Measurements from ENCODE around the gene TYW3.
"Not testable (repeated sequence)": the region's sequence is repeated elsewhere in the genome, so short reads cannot be mapped to it uniquely, and the experiment has no call there.

The TYW3 gene

GRCh38 chr1:74731399-74732052 lies 1.4 kb upstream of the TYW3 start:
- no peak for DNase-seq (ENCODE audit: low read depth)

GRCh38 chr1:74732071-74732946 lies 643 bp upstream of the TYW3 start:
- DNase-seq (ENCODE audit: low read depth), result not testable (repeated sequence)

GRCh38 chr1:74733604-74734484 lies 892 bp downstream of the TYW3 start:
- no peak for DNase-seq (ENCODE audit: low read depth)

GRCh38 chr1:74737333-74737732 lies 4.4 kb downstream of the TYW3 start:
- DNase-seq (ENCODE audit: low read depth), result no peak

GRCh38 chr1:74740307-74740980 lies 7.5 kb downstream of the TYW3 start:
- not testable (repeated sequence) for DNase-seq (ENCODE audit: low read depth)

GRCh38 chr1:74745247-74745646 lies 12.3 kb downstream of the TYW3 start:
- DNase-seq (ENCODE audit: low read depth), result not testable (repeated sequence)

- no peak for DNase-seq (ENCODE audit: low read depth)
Observed at GRCh38 chr1:74748960-74749359, 16.0 kb downstream of the TYW3 start.

- no peak for DNase-seq (ENCODE audit: low read depth)
Observed at GRCh38 chr1:74753104-74753503, 20.2 kb downstream of the TYW3 start.

GRCh38 chr1:74755475-74755874 lies 22.5 kb downstream of the TYW3 start:
- DNase-seq (ENCODE audit: low read depth), result no peak

- not testable (repeated sequence) for DNase-seq (ENCODE audit: low read depth)
Observed at GRCh38 chr1:74756650-74757049, 23.7 kb downstream of the TYW3 start.

- DNase-seq (ENCODE audit: low read depth), result no peak
Observed at GRCh38 chr1:74763807-74764206, 30.9 kb downstream of the TYW3 start.

GRCh38 chr1:74766579-74766978 lies 33.6 kb downstream of the TYW3 start:
- DNase-seq (ENCODE audit: low read depth), result no peak

GRCh38 chr1:74767490-74767889 lies 34.5 kb downstream of the TYW3 start:
- DNase-seq (ENCODE audit: low read depth), result no peak

- no peak for DNase-seq (ENCODE audit: low read depth)
Observed at GRCh38 chr1:74771913-74772515, 39.1 kb downstream of the TYW3 start.

GRCh38 chr1:74772945-74773344 lies 40.0 kb downstream of the TYW3 start:
- no peak for DNase-seq (ENCODE audit: low read depth)

- no peak for DNase-seq (ENCODE audit: low read depth)
Observed at GRCh38 chr1:74773582-74773981, 40.6 kb downstream of the TYW3 start.

- DNase-seq (ENCODE audit: low read depth), result no peak
Observed at GRCh38 chr1:74775735-74776134, 42.8 kb downstream of the TYW3 start.

- DNase-seq (ENCODE audit: low read depth), result no peak
Observed at GRCh38 chr1:74777525-74777924, 44.6 kb downstream of the TYW3 start.

- no peak for DNase-seq (ENCODE audit: low read depth)
Observed at GRCh38 chr1:74779750-74780149, 46.8 kb downstream of the TYW3 start.

GRCh38 chr1:74780594-74780993 lies 47.6 kb downstream of the TYW3 start:
- no peak for DNase-seq (ENCODE audit: low read depth)

- no peak for DNase-seq (ENCODE audit: low read depth)
Observed at GRCh38 chr1:74785944-74786343, 53.0 kb downstream of the TYW3 start.
